GM18951 (cell line): ENCODE data around the gene TMTC2.
"Not testable (repeated sequence)": the region's sequence is repeated elsewhere in the genome, so short reads cannot be mapped to it uniquely, and the experiment has no call there.

Experiments
- POLR2A ChIP-seq: IDR thresholded peaks from 4 replicates; pipeline ENCODE4 v1.6.1; 2011; ENCODE audit warnings: mild to moderate bottlenecking; ENCODE audit not compliant: insufficient read length, insufficient read depth; ENCODE audit errors: extremely low read depth
- in situ Hi-C: fragments of 300-500 bp; cut with MboI; formaldehyde crosslinking; loops from one replicate; pipeline ENCODE4 v1.12.0; 2022; ENCODE audit warnings: low sequenced_read_pairs, mixed read lengths, inconsistent platforms; ENCODE audit not compliant: unreplicated experiment

The TMTC2 gene

DNA sequence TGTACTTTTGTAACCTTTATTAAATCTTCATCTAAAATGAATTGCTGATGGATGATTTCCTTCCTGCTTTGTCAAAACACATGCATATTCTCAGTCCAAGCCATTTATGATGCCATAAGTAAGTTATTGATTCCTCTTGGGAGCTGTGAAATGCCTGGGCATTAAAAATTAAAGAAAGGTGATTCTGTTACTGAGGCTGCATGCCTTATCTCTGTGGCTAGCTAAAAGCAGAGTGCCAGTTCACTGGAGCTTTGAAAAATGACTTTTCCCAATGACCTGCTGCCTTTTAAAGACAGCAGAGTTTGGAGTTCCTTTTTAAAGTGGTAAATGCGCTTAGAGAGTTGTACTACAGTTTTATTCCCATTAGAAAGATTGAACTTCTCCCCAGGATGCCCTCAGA lies 152.1 kb downstream of the TMTC2 start:
- TF ChIP-seq POLR2A: no peak

DNA sequence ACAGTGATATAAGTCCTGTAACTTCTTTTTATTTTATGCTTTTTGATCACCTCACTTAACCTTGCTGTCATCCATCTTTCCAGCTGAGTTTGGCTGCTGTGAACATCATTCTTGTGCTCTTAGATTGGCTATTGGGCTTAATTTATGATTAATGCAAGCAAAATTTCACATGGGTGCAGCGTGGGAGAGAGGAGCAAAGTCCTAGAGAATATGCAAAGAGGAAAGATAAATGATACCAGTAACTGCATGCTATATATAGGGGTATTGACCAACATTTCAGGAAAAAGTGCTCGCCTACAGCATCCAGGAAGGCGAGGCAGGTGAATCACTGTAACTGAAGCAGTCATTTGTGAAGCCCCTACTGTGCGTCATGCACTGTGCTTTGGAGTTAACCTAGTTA lies 153.1 kb downstream of the TMTC2 start:
- no peak for TF ChIP-seq POLR2A
- in situ Hi-C loops: no loop called here

More for the DNA sequence above, 152.1 kb downstream of the TMTC2 start:
- in situ Hi-C loops: no loop called here

DNA sequence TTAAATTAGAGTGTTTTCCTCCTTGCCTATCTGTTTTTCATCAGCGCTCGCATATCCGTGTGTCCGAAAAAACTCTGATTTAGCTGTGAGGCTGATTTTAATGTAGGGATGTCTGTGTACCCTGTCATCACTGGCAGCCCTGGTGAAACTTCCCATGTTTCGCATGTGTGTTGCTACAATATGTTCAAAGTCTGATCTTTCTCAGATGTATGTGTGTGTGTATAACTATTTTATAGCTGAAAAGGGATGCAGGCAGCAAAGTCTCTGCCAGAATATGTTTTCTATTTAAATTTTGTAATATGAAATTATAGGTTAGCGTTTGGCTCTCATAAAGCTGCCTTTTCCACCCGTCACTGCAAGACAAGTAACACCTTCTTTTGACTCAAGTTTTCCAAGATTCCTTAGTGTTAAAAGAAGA lies 154.8 kb downstream of the TMTC2 start:
- in situ Hi-C loops: no loop called here
- TF ChIP-seq POLR2A: no peak

DNA sequence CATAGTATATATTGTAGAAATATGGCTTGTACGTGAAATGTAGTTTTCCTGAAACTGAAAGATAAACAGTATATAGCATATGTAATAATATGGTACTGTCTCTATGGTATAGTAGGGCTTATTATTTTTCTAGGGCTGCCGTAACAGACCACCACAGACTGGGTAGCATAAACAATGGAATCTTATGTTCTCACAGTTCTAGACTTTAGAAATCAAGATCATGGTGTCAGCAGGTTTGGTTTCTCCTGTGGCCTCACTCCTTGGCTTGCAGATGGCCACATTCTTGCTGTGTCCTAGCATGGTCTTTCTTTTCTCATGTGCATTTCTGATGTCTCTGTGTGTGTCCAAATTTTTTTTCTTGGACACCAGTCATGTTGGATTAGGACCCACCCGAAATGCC lies 155.8 kb downstream of the TMTC2 start:
- in situ Hi-C loops: no loop called here
- TF ChIP-seq POLR2A: no peak

DNA sequence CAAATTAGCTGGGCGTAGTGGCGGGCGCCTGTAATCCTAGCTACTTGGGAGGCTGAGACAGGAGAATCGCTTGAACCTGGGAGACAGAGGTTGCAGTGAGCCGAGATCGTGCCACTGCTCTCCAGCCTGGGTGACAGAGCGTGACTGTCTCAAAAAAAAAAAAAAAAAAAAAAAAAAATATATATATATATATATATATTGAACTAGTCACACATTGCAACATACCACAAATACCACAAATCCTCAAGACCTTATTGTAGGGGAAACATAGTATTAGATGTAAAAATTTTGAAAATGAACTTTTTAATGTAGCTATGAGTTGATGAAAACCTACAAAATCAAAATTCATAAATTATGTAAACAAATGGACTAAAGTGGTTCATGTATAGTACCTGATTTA lies 158.4 kb downstream of the TMTC2 start:
- in situ Hi-C loops: not testable (repeated sequence)

DNA sequence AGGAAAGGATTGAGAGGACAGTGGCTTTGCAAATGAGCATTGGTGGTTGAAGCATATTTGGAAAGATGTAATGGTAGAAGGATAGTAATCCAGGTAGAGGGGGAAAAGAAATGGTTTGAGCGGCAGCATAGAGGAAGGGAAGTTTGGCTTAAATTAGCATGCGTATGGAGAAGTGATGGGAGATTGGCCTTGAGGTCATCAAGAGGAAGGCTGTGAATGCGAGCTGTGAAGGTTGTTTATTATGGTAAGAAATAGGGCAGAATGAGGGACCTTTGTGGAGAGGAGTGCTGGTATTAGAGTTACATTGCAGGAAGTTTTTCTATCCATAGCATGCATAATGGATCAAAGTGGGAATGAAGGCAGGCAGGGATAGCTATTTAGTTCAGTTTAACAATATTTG lies 162.1 kb downstream of the TMTC2 start:
- in situ Hi-C loops: no loop called here
- TF ChIP-seq POLR2A: no peak

DNA sequence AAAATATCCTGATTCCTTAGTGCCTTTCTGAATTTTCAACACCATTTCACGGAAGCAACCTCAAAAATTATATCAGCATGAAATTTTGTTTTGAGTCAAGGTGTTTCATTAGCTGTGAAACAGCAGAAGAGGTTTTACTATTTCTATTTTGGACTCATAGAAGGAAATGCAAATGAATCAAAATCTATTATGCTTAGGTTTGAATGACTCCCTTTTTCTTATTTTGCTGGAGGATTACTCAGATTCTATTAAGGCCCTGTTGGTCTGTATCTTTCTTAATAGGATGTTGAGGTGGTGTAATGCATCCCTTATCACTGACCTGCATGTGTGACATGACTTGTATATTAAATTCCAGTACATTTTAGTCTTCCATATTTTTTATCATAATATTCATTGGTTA lies 165.8 kb downstream of the TMTC2 start:
- no peak for TF ChIP-seq POLR2A
- in situ Hi-C loops: no loop called here

DNA sequence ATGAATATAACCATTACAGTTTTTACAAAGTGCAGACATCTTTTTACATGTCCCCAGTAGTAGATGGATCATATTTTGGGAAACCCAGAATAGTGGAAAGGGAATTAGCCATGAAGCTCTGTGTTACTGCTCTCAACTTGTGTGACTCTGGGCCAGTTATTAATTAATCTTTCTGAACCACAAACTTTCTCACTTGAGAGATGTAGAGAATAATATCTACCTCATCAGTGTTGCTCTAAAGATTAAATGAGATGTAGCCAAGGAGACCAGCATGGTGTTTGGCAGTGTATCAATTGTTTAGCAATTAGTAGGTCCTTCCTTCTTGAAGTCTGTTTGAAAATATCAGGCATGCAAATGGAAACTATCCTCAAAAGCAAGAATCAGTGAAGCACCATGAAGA lies 169.2 kb downstream of the TMTC2 start:
- in situ Hi-C loops: no loop called here
- no peak for TF ChIP-seq POLR2A

DNA sequence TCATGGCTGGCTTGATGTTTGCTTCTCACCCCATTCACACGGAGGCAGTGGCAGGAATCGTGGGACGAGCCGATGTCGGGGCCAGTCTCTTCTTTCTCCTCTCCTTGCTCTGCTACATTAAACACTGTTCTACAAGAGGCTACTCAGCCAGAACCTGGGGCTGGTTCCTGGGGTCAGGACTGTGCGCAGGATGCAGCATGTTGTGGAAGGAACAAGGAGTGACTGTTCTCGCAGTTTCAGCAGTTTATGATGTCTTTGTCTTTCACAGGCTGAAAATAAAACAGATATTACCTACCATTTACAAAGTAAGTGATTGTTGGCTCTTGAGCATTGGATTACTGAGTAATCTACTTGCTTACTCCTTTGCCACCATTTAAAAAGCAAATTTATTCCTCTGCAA lies 170.6 kb downstream of the TMTC2 start:
- in situ Hi-C loops: no loop called here
- no peak for TF ChIP-seq POLR2A

DNA sequence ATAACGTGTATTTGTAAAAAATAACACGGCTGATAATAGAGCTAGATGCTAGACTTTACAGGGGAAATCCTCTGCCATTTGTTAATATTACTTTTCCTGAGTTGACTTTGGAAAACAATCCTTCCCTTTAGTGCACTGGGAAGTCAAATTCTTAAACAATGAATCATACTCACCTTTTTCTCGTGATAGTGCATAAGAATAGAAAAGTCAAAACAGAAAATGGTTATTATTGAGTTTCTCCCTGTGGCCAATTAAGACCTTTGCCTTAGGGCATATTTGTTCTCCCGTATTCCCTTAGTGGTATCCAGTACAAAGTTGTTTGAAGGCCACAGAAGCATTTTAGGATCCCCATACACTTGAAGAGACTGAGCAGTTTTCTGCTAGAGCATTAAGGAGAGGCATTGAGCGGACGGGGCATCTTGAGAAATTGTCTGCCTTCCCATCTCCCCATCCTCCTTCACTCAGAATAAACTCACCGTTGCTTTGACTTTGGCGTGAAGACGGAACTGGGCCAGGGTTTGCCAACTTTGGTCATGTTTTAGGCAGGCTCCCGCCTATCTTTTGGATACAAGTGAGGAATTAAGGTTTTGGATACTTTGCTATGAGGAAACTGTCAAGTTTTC lies 171.3 kb downstream of the TMTC2 start:
- in situ Hi-C loops: no loop called here
- TF ChIP-seq POLR2A: no peak

DNA sequence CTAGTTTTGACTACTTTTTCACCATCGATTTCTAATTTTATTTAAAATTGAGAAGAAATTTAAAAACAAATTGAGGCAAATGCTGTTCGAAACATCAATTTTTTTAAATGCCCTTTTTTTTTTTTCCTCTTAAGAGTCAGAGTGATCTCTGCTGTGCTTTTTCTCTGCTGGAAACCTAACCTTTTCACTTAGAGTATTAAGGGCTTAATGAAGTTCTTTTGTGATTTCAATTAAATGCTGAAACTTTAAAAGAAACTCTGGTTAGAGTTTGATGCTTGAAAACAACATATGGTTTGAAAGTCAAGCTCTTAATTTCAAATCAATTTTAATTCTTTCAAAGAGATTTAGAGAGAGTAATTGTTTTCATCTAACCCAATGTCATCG lies 171.8 kb downstream of the TMTC2 start:
- TF ChIP-seq POLR2A: no peak
- in situ Hi-C loops: no loop called here

DNA sequence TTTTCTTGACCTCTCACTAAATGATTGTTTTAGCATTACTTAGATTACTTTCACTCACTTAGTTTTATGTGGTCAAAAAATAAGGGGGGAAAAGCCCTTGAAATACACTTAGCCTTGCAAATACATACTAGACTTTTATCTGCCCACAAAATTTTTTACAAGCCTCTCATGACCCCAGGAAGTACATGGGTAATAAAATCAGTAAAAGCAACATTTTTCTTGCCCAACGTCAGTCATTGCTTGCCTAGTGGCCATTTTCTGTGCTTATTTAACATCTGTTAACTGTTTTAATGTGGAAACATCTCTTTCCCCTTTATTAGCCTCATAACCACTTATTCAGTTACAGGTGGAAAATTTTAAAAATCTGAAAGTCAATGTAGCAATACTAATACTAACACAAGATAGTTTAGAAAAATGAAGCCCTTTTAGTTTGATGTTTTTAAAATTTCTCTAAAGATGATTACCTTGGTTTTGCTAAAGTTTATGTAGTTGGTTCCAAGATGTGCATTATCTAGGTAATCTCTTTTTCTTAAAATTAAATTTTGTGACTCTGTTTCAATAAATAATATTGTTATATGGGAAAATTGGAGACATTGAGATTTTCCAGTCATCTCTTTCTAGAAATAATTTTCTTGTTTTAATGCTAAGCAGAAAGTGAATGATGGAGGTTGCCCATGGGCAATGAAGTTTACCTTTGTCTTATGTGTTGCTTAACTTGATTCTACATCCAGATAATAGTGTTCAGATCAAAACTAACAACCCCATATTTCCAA lies 175.5 kb downstream of the TMTC2 start:
- TF ChIP-seq POLR2A: no peak
- in situ Hi-C loops: no loop called here

DNA sequence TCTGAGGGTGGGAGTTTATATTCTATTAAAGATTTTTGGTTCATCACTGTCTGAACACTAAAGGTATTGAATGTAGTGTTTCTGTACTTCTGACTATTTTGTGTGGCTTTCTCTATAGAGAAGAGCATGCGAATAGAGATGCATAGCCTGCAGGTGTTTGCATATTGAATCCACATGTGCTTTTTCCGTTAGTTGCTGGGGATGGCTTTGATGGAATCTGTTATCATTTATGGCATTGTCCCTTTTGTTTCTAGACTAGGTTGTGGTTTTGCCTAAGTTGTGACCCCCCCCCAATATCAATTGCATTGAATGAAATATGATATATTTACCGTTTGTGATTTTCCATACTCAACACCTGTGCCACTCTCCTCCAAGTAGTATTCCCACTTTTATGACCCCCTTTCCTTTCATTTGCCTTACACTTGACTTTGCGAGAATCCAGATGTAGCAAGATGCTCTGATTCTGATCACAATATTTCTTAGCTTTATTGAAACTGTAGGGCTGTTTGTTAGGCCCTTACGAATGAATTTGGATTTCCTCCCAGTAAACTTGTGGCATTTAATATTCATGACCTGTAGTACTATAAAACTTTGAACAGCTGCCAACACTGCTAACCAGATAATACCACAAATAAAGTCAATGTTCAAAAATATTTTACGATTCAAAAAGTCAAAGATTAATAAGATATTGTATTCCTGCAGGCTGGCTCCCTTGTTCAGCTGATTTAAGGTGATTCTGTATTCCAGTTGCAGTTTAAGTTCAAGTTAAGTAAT lies 176.4 kb downstream of the TMTC2 start:
- in situ Hi-C loops: no loop called here
- TF ChIP-seq POLR2A: no peak

DNA sequence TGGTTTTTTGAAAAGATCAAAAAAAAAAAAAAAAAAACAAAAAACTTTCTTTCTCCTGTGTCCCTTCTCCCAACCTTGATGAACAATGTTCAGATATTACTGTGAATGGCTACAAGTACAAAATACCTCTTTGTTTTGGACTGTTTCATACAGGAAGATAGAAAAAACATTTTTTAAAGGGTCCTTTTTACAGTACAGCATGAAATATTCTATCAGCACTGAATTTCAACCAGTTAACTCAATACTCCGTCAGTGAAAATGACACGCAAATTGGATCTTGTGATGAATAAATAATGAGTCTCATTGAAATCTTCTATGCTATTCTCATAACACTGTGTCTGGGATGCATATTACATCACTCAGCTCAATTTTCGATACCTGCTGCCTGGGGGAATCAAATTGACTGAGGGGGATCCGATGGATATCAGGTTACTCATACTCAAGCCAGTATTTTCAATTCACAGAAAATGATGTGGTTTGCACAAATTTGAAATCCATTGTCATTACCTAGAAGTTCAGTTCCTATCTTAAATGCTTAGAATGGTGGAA lies 179.6 kb downstream of the TMTC2 start:
- in situ Hi-C loops: no loop called here
- TF ChIP-seq POLR2A: no peak

DNA sequence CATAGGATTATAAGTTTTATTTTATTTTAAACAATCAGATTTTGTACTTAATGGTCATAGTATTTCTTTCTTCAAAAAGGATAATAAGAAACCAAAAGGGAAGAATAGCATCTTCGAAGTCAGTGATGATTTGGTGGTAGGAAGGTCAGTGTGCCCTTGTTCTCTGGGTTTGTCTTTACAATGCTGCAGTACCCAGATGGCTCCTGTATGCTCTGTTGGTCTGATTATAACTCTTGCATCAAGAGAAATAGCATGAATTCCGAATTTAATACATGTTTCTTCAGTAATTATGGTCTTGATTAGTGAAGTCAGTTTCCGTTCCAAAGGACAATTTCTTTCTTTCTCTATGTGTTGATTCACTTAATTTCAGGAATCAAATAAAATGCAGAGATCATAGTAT lies 180.2 kb downstream of the TMTC2 start:
- in situ Hi-C loops: no loop called here

More for the DNA sequence above, 180.2 kb downstream of the TMTC2 start:
- TF ChIP-seq POLR2A: no peak
